Epithelial cell of proximal tubule (primary cell): ENCODE measurements around the gene TPGS1. TPM values are rescaled to one million over a fixed set of nuclear protein-coding genes. Genes with fewer than 3 reads are reported as not detected.

ENCODE experiments used
- DNase-seq: peaks from one replicate; pipeline ENCODE4 v3.0.0-alpha.2; 2011; ENCODE audit warnings: low read depth
- H3K4me3 ChIP-seq: 2 replicates; pipeline ENCODE4 v1.5.1; 2011; ENCODE audit warnings: low read depth, mild to moderate bottlenecking, low read length
- CTCF ChIP-seq: conservative IDR thresholded peaks from 2 replicates; pipeline ENCODE4 v1.5.1; 2012; ENCODE audit warnings: low read depth, mild to moderate bottlenecking, low read length
- total RNA-seq: library from RNA; depleted of rRNA; stranded (reverse); fragments of >200 nt; gene quantifications from 2 replicates; pipeline ENCODE4 v1.2.3, GENCODE V29; 2015

The TPGS1 gene
- total RNA-seq, 1 donor from 2014 or later = 78.1 TPM

GRCh38 chr19:547117-547516 is 39.8 kb downstream of the TPGS1 start:
- no peak for TF ChIP-seq CTCF
- H3K4me3 ChIP-seq = no peak overlapping the region
- no peak for DNase-seq

GRCh38 chr19:547836-548720 is 40.8 kb downstream of the TPGS1 start:
- TF ChIP-seq CTCF = peak; percentile 12
- no peak overlapping the region for H3K4me3 ChIP-seq
- no peak for DNase-seq

GRCh38 chr19:548886-549830 is 41.9 kb downstream of the TPGS1 start:
- no peak overlapping the region for H3K4me3 ChIP-seq
- TF ChIP-seq CTCF = no peak
- DNase-seq = no peak

GRCh38 chr19:554817-555216 is 47.5 kb downstream of the TPGS1 start:
- no peak overlapping the region for H3K4me3 ChIP-seq
- no peak for DNase-seq
- TF ChIP-seq CTCF = no peak

- no peak overlapping the region for H3K4me3 ChIP-seq
- DNase-seq = no peak
- TF ChIP-seq CTCF = no peak
These were observed 48.1 kb downstream of the TPGS1 start for GRCh38 chr19:555474-555808.

- no peak overlapping the region for H3K4me3 ChIP-seq
- no peak for DNase-seq
- TF ChIP-seq CTCF = no peak
These were observed 49.5 kb downstream of the TPGS1 start for GRCh38 chr19:556611-557382.
